Stimulated activated CD8-positive, alpha-beta memory T cell treated with anti-CD3 and anti-CD28 coated beads, Interleukin-7, amount 100 ng/mL, for 4 hours (primary cell): ENCODE data around the gene TSHZ1.
A peak's percentile ranks its signal among the peaks of the same experiment; 100 is the strongest.

Source experiments
- DNase-seq, 2 donors: peaks; one replicate each; pipeline ENCODE4 v3.0.0-alpha.2; 2020; ENCODE audit warnings: low read depth in 2 of 2

TSHZ1 gene

GRCh38 chr18:75208836-75209128 is 1.8 kb upstream of the TSHZ1 start:
- DNase-seq, result no peak

DNA sequence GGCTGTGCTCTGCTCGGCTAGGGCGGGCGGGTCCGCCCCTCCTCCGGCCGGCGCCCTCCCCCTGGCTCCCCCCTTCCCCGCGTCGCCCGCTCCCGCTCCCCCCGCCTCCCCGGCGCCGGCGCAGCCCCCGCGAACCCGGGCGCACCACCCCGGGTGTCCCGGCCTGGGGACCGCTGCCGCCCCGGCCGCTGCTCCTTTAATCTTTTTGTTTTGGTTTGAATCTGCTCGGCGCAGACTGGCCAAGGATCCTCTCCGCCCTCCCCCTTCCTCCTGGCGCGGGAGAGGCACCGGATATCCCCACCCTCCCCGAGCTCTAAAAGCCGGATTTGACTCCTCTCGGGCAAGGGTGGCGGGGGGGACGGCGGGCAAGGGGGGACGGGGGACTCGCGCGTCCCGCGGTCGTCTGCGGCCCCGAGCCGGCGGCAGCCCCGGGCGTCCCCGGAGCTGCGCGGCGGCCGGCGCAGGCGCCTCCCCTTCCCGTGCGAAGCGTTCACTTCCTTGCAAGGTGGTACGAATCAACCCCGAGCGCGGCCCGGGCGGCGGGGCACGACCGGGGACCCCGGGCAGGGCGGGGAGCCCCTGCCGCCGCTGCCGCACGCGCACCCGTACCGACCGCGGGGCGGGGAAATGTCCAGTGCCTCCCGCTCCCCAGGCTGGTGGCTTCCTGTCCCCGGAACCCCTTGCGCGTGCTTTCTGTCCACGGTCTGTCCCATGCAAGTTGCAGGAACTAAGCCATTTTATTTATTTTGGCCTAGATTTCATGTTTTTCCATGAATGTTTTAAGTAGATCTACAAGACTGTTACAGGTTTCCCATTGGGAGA is 1.3 kb upstream of the TSHZ1 start, which contains the start of gene PTGR3:
Gene PTGR3, minus strand, starts transcription at position 11 of the 822 bp plus-strand sequence. CDS start 81 bp downstream, outside the sequence.
- peak; percentile 46 to 63 for DNase-seq

GRCh38 chr18:75209951-75210258 is 692 bp upstream of the TSHZ1 start:
- no peak for DNase-seq

GRCh38 chr18:75211002-75211621 is 515 bp downstream of the TSHZ1 start:
- DNase-seq, result no peak

DNA sequence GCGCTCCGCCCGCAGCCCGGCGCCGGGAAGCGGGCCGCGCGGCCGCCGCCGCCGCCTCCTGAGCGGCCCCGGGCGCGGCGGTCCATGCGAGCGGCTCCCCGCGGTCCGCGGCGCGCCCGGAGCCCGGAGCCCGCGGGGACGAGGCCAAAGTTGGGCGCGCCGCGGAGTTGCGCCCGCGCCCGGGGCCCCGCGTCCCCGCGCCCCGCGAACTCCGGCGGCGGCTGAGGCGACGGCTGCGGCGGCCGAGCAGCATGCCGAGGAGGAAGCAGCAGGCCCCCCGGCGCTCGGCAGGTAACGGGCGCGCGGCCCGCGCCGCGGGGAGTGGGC is 992 bp downstream of the TSHZ1 start:
- no peak for DNase-seq

GRCh38 chr18:75211953-75212750 is 1.6 kb downstream of the TSHZ1 start:
- no peak for DNase-seq

DNA sequence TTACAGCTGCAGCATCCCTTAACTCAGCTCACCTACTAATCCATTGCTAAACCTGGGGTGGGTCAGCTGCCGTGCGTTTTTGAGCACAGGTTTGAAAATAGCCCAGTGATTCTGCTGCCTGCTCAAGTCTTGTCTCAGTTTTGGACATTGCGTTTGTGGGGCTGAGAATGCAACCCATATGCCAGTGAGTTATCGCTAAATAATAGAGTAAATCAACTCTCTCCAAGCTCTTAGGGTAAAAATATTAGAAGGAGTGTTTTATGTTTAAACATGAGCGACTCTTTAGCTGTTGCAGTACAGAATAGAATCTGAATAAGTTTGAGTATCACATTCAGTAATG is 2.1 kb downstream of the TSHZ1 start:
- no peak for DNase-seq

DNA sequence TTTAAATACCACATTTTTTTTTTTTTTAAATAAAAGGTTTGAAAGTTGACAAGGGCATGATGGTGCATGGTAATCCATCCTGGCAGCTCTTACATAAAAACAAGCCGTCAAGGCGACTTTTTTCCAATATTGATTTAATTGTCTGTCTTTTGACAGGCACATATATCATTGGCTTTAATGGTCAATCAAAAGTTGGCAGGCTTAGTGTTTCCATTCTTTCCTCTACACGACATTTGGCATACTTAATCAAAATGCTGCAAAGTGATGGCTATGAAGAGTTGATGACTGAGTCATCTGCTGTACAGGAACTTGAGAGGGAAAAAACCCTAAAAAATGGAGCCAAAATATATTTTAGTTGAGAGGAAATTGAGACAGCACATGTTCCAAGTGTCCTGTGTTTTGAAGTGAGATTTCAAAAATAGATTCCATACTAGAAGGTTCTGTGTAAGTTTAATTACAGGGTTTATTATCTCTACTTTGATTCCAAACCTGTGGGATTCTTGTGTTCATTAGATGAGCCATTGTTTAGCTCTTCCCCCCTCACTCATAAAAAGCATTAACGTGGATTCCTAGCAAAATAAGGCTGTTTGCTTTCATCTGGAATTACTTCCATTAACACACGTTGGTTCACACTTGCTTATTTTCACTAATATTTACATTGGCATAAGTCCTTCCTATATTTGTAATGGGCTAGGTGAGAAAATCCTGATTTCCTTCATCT is 3.2 kb downstream of the TSHZ1 start:
- DNase-seq, result no peak

GRCh38 chr18:75214332-75214690 is 3.7 kb downstream of the TSHZ1 start:
- no peak for DNase-seq

DNA sequence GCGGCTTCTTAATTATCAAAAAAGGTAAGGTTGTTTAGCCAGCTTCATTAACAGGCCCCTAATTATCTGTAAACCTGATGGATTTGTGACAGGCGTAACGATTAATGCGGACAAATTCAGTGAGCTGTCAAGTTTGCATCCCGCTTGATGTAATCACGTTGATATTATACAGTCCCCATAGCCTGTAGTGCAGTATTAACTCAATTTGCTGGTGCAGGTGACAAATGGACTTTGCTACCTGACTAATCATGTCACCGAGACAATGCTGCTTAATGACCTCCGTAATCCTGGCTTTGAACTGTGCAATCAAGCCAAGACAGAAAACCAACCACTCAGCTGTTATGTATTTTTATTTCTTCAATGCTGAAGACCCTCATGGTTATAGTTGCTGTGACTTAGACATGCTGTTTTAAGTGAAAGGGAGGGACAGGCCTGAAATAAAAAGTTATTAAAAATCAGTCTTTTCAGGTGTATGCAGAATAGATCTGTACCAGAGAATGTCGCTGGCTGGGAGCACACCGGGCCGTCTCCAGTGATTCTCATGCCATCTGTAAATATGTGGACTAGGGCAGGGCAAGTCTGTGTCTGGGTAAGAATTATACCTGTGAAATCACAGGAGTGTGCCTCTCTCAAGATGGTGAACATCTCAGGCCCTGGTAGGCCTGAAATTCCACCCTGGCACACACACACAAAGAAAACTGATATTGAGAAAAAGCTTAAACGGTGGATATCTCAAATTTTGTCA is 4.3 kb downstream of the TSHZ1 start:
- no peak for DNase-seq

GRCh38 chr18:75215663-75216062 is 5.1 kb downstream of the TSHZ1 start:
- DNase-seq, result no peak

- no peak for DNase-seq
Observed at GRCh38 chr18:75216212-75216910, 5.8 kb downstream of the TSHZ1 start.

GRCh38 chr18:75216911-75217689 is 6.5 kb downstream of the TSHZ1 start:
- no peak for DNase-seq

DNA sequence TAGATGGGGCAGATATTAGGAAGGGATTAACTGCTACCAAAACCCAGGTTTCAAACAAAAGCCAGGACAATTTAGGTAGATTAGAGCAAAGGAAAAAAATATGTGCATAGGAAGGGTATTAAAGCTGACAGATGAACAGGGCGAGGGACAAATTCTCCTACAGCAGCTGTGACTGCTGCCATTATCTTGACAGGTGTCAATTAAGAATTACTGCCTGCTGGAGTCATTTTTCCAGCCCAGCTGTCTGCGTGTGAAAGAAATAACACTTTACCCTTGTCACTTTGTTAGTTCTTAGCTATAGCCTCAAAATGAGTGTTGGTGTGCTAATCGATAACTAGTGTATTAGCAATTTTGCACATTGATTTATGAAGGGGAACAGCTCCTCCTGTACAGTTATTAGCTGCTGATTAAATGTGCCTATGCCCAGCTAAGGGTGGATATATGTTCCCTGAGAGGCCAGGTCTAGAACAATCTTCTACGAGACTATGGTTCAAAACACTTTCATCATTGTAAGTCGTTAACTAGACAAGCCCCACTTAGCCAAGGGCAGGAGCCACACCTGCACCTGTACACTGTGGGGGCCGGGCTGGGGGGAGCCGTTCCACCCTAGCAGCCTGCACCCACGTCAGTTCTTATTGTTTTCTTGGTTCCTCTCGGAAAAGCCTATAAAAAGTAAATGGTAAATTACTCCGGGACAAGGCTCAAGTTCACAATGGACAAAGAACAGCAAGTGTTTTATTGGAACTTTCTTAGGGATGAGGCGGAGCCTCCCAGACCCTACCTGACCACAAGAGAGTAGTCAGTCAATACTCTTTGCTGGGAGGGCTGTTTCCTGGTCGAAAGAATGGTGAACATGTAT is 7.7 kb downstream of the TSHZ1 start:
- no peak for DNase-seq

DNA sequence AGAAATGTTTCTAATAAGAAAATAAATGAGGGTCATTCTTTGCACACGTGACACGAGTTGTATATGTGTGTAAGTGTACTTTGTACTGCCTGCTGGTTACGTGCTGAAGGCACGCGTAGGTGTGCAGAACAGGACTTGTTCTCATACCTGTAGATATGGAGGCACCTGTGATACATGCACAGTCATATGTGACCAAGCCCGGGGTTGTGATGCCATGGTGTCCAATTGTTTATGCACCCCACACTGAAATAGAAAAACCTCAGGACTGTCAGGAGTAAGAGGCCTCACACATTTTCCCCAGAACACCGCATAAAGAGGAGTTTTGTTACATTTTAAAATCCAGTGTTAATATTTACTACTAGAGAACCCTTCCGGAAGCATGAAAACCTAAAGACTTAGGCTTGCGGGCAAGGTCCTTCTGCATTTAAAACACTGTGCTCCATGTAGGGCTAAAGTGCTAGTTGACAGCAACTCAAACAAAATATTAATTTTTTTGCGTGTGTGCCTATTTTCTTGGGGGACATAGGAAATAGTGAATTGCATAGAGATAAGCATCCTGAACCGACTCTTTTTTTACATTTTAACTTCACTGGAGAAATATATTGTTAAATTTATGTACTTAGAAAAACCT is 9.3 kb downstream of the TSHZ1 start:
- DNase-seq, result no peak

DNA sequence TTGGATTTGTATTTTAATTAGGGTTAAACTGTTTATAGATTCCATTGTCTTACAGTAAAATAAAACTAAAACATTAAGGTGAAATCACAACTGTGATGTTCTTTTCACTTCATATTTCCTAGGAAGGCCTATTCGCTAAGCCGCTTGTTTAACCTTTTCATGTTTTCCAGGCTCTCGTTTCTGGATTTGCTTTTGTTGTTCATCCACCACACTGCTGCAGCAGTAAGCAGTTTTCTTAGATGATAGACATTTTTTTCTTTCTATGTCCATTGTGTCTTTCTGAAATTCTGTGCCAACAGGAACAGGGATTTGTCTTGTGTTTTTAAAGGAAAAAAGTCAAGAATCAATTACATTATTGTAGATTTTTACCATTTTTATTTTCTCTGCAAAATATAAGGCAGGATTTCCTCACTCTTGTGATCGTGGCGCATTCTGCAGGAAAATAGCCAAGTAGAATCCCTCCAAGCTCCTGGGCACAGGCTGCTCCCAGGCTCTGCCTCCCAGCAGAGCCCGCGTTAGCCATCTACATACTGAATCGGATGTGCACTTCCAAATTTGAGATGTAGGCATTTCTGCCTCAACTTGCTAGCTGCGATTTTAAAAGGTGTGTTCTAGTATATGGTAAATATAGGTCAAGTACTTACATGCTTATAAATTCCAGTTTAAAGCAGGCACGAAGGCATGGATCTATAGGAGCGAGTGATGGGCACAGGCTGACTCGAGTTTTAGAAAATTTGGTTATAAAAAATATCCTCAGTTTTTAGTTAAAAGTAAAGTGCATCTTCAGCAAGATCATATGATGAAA is 10.2 kb downstream of the TSHZ1 start:
- DNase-seq, result no peak

- no peak for DNase-seq
Observed at GRCh38 chr18:75221397-75221796, 10.8 kb downstream of the TSHZ1 start.

DNA sequence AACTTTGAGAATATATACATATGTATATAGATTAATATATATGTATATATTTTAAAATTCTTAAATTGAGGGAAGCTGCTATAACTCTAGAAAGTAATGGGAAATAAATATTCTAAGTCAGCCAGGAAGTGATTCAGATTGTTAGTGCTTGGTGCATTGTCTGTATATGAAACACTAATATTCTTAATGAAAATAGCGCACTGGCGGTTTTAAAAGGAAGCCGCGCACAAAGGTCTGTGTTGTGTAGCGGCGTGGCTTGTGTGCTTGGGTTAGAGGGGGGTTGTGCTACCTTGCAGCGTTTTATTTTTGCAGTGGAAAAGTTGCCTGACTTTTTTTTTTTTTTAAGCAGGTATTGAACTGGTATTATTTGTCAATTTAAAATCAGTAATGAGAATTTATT is 11.3 kb downstream of the TSHZ1 start:
- DNase-seq, result no peak
